HG02938 (cell line): ENCODE results near the gene ENTPD5.
"Not testable (repeated sequence)": the region's sequence is repeated elsewhere in the genome, so short reads cannot be mapped to it uniquely, and the experiment has no call there.

Experiments used
- ATAC-seq: cut with Tn5 transposase; IDR thresholded peaks from one replicate; pipeline ENCODE4 v1.9.1; 2021; ENCODE audit warnings: mild to moderate bottlenecking, moderate library complexity; ENCODE audit not compliant: unreplicated experiment

Gene ENTPD5

DNA sequence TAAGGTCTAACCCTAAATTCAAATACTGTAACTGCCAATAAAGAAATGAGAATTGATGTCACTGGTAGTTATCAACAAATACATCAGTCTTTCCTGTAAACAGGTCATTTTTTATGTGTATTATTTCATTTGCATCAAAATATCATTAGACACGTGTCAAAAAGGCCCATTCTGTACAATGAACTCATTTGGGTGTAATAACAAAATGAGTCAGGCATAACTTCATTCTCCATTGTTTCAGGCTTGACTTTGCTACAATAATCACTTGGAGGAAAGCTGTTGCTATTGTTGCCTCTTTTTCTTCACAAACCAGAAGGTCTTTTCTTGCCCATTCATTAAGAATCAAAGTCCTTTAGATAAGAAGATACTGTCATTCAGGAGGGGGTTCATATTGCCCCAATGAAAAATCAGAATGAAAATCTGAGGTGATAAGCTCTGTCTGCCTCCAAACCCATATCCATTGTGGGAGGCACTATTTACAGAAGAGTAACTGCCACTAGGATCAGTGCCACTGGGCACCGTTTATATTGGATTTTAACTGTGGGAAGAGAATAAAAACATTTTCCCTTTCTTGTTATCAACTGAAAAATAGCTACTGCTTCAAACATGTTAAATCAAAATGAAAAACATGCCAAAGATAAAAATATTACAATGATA, 10.1 kb downstream of the ENTPD5 start:
- ATAC-seq, result no peak

GRCh38 chr14:74005664-74006063, 13.4 kb downstream of the ENTPD5 start:
- not testable (repeated sequence) for ATAC-seq

GRCh38 chr14:73998726-73999125, 20.4 kb downstream of the ENTPD5 start:
- no peak for ATAC-seq

DNA sequence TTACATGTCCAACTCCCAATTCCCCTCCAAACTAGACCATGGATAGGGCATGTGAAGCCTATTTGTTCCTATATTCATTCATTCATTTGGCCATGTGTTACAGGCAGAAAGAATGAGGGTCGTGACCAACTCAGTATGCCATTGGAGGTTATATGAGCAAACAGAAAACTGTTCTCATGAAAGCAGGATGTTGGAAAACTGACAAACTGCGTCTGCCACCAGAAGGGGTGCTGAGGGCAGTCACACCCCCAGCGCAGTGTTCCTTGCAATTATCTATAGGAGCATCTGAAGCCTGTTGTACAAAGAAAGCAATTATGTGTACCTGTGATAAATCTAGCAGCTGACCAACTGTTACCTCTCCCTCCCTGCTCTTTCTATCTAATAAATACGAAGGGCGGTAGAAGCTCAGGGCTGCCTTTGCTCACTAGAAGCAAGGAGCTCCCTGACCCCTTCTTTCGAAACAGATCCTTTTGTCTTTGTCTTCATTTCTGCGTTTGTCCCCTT, 21.1 kb downstream of the ENTPD5 start:
- ATAC-seq, result no peak

GRCh38 chr14:73997108-73997943, 21.8 kb downstream of the ENTPD5 start:
- no peak for ATAC-seq

- no peak for ATAC-seq
Observed at GRCh38 chr14:73996731-73997107, 22.4 kb downstream of the ENTPD5 start.

DNA sequence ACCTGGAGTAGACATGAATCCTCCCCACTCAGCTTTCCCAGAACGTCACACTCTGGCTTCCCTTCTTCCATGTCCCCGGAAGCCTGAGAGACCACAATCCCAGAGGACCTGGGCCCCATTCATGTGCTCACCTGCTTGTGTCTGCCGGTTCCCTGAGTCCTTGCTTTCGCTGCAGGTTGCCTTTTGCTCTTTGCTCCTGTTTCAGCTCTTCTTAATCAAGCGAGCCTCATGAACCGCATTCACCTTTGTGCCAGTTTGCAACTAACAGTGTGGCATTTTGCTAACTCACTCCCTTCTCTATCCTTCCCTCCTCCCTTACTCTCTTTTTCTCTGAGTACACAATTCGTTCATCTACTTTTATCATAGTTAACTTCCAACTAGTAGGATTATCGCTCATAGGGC, 23.1 kb downstream of the ENTPD5 start:
- no peak for ATAC-seq

- ATAC-seq, result not testable (repeated sequence)
Observed at GRCh38 chr14:73994926-73995325, 24.2 kb downstream of the ENTPD5 start.

DNA sequence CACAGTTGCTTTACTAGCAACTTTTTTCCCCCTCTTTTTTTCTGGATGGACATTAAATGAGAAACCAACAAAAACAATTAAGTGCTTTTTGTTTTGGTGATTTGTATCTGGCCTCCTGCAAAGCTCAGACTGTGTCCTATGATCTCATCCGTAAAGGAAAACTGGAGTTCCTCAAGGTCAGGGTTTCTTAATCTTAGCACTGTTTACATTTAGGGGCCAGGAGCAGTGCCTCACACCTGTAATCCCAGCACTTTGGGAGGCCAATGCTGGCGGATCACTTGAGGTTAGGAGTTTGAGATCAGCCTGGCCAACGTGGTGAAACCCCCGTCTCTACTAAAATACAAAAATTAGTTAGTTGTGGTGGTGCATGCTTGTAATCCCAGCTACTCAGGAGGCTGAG, 28.0 kb downstream of the ENTPD5 start:
- ATAC-seq, result no peak

- not testable (repeated sequence) for ATAC-seq
Observed at GRCh38 chr14:73988656-73989055, 30.4 kb downstream of the ENTPD5 start.

GRCh38 chr14:73988065-73988464, 31.0 kb downstream of the ENTPD5 start:
- ATAC-seq, result no peak

DNA sequence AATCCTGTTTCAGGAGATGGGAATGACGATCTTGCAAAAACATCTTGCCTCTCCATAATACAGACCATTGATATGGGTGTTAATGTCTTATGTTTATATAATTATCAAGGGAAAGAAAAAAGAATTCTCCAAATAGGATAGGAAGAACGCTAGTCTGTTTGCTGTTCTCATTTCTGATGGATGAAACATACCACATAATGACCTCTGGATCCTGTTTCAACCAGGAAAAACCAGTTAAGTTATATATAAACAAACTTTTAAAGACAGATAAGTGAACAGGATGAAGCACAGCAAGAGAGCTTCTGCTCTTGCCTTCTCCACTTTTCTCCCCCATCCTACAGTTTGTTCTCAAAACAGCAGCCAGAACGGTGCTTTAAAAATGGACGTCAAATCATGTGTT, 41.2 kb downstream of the ENTPD5 start:
- no peak for ATAC-seq

DNA sequence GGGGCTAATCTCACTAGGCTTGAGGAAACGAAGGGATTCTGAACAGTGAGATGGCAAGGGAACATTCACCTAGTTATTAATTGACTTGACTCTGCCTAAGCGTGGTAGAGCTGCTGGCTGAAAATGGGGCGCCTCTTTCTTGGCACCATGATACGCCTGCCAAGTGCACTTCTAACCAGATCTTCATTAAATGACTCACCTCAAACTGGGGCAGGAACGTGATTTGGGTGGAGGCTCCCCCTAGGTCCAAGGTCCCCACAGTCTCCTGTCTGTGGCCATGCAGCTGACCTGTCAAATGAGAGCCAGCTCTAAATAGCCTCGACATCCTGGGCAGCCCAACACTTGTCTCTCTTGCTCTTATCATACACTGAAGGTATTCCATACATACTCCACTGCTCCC, 43.0 kb downstream of the ENTPD5 start:
- ATAC-seq, result no peak

GRCh38 chr14:73973497-73973896, 45.6 kb downstream of the ENTPD5 start:
- no peak for ATAC-seq

DNA sequence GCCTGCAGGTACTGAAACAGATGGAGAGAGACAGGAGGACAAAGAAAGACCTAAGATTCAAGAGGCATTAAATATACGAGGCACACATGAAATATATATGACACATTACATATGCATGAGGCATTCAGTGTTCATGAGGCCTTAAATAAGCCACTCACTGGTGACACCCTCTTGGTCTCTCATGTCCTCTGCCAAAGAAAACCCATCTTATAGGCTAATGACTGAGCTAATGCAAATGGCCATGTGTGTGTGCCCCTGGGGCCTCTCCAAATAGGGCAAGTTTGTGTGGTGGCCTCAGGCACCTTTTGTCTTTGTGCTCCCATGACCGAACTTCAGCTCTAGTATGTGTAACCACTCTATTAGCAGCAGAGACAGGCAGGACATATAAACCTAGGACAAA, 50.2 kb downstream of the ENTPD5 start:
- ATAC-seq, result no peak

DNA sequence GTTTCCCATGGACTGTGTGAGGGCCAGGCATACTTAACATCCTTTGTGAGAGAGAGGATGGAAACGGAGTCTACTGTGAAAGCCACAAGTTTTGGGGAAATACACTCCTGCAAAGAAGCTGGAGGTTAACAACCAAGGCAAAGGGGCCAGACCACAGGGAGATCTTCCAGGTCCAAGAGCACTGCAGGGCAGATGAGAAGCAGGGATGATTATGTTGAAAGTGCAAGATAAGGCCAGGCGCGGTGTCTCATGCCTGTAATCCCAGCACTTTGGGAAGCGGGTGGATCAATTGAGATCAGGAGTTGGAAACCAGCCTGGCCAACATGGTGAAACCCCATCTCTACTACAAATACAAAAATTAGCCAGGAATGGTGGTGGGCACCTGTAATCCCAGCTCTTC, 53.9 kb downstream of the ENTPD5 start:
- no peak for ATAC-seq

- no peak for ATAC-seq
Observed at GRCh38 chr14:73961192-73961591, 57.9 kb downstream of the ENTPD5 start.

DNA sequence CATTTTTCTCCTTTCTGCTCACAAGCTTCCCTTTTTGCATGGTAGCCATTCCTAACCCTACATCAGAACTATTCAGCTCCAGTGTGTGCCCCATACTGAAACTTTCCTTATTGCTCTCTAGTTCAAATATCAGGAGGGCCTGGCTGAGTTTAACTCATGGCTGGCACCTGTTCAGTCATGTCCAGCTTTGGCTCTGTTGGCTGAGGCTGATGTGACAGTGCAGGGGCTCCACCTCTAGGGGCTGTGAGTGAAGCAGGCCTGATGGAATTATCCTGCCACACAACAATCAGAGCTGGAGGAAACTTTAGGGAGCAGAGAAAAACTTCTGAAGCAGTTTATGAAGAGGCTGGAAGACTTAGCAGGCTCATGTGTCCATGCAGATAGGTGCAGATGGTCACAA, 60.5 kb downstream of the ENTPD5 start:
- no peak for ATAC-seq

GRCh38 chr14:73955674-73956073, 63.4 kb downstream of the ENTPD5 start:
- no peak for ATAC-seq

GRCh38 chr14:73953731-73954130, 65.4 kb downstream of the ENTPD5 start:
- no peak for ATAC-seq

DNA sequence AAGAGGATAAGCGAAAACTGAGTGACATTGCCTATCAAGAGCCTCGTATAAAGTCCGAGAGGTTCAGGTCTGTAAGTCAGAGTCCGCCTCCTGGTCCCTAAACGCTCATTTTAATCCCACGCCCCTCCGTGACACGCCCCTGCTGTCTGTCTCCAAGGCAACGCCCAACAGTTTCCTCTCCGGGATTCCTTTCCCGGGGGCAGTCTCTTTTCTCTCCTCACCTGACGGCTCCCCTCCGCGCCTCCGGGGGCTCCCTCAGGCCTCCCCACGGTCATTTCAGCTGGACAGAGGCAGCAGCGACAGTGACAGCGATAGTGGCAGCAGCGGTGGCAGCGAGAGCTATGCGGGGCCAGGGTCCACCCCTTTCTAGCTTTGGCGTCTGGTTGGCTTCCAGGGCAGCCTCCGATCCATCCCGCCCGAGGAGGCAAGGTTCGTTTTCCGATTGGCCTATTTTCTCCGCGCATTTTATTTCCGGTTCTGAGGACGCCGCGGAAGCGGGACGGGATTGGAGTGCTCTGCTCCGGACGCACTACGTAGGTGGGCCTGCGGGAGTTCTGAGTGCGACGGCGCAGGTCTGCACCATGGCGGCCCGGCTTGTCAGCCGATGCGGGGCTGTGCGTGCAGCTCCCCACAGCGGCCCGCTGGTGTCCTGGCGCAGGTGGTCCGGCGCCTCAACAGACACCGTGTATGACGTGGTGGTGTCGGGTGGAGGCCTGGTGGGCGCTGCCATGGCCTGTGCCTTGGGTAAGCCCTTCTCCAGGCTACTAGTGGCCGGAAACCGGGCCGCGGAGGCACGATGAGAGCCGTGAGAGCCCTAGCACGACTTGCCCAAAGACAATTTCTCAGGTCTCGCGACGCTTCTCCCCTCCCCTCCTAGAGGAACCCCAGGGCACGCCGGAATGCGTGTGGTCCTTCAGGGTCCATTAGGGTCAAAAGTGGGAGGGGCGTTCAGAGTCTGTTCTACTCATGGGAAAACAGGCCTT, 69.0 kb downstream of the ENTPD5 start, which contains the start of the genes COQ6 and FAM161B:
Gene COQ6 (plus strand): TSS at position 551 of the 983 bp plus-strand sequence. CDS start 31 bp downstream, at position 582.
Gene FAM161B (minus strand): TSS at position 343 of the 983 bp plus-strand sequence. CDS start 68 bp downstream, at position 275.
- peak; percentile 88 for ATAC-seq
